Skin of body (tissue), 2 donors: ENCODE measurements around the gene HSPA12A. TPM values are rescaled to one million over a fixed set of nuclear protein-coding genes. Genes with fewer than 3 reads are reported as not detected.
"Not testable (repeated sequence)": the region's sequence is repeated elsewhere in the genome, so short reads cannot be mapped to it uniquely, and the experiment has no call there.

Experiments used
- DNase-seq: peaks from one replicate; lab custom pipeline; 2025; lab: John Stamatoyannopoulos, UW
- total RNA-seq: library from RNA; depleted of rRNA; stranded (reverse); fragments of >200 nt; gene quantifications from one replicate; pipeline ENCODE4 v1.2.3, GENCODE V29; 2014

HSPA12A gene
- total RNA-seq, 1 donor from 2014 or later: 11.2 TPM

GRCh38 chr10:116718058-116718457 is 24.3 kb downstream of the HSPA12A start:
- no peak for DNase-seq

DNA sequence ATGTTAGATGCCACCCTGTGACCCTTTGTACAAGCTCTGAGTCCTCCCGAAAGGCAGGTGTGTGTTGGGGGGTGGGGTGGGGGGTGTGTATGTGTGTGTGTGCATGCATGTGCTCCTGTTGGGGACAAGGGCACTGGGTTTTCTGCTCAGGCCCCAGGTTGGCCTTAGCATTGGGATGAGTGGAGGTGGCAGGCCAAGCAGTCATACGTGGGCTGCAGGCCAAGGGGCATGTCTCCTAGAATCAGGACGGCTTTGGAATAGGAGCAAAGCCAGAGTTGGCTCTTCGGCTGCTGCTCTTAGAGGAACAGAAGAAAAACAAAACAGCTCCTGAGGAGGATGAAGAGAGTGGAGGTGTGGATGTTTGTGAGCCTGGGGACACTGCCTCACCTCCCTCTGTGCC is 26.0 kb downstream of the HSPA12A start:
- no peak for DNase-seq

DNA sequence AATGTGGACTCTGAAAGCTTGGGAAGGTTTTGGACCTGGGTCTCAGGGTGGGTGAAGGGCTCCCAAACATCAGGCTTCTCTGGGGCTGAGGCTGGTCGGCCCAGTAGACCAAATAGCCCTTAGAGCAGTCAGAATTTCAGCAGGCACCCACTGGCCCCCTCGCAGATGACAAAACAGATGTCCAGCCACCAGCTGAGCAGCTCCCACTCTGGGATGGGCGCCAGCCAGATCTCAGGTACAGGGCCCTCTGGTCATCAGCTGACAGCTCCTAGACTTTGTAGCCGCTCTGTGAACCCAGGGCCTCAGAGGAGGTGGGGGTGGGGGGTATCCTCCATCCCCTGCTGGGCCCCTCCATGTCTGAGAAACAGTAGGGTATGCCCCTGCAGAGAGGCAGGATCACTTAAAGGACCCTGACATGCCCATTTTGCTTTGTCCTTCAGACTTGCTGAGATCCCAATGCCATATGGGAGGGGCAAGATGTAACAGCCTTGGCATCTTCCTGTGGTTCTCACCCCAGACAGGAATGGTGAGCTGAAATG is 26.5 kb downstream of the HSPA12A start:
- no peak for DNase-seq

DNA sequence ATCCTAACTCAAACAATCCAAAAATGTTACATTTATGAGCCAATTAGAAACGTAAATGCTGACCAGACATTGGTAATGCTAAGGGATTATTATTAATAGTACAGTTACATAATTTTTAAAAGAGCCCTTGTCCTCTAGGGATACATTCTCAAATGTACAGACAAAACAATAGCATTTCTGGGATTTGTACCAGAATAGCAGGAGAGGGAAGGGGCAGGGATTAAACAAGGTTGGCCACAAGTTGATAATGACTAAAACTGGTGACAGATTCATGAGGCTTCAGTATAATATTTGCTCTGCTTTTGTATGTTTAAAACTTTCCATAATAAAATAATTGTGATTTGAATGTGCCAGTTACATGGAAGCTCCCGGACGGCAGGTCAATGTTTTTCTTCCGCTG is 27.0 kb downstream of the HSPA12A start:
- DNase-seq: no peak

DNA sequence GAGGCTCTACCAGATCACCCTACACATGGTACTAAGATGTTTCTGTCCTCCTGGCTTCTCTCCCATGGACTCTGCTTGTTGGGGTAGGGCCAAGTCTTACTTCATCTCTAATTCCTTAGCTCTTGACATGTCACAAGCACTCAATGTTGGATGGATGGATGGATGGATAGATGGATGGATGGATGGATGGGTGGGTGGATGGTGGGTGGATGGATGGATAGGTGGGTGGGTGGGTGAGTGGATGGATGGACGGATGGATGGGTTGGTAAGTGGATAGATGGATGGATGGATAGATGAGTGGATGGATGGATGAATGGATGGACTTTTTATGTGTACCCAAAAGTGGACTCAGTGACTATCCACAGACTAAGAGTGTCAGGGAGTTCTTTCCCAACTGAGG is 28.5 kb downstream of the HSPA12A start:
- DNase-seq: peak; percentile 16

- DNase-seq: no peak
Measured at GRCh38 chr10:116712989-116713543, 29.3 kb downstream of the HSPA12A start.

- no peak for DNase-seq
Measured at GRCh38 chr10:116712519-116712918, 29.8 kb downstream of the HSPA12A start.

DNA sequence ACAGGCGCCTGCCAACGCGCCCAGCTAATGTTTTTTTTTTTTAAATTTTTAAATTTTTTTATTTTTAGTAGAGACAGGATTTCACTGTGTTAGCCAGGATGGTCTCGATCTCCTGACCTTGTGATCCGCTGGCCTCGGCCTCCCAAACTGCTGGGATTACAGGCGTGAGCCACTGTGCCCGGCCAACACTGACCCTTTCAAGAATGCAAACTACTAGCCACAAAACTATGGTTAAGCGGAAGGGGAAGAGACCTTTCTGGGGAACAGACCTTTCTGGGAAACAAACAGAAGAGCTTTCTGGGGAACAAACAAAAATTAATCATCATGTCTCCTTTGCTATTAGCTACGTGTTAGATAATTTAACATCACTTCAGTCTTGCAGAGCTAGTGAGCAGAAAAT is 30.6 kb downstream of the HSPA12A start:
- DNase-seq: not testable (repeated sequence)

- no peak for DNase-seq
Measured at GRCh38 chr10:116710076-116710475, 32.3 kb downstream of the HSPA12A start.

DNA sequence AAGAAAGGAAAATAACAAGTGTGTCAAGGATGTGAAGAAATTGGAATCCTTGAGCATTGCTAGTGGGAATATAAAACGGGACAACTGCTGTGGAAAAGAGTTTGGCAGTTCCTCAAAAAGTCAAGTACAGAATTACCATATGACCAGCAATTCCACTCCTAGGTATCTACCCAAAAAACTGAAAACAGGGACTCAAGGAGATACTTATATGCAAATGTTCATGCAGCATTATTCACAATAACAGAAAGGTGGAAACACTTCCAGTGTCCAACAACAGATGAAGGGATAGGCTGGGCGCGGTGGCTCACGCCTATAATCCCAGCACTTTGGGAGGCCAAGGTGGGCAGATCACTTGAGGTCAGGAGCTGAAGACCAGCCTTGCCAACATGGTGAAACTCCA is 33.5 kb downstream of the HSPA12A start:
- DNase-seq: no peak

DNA sequence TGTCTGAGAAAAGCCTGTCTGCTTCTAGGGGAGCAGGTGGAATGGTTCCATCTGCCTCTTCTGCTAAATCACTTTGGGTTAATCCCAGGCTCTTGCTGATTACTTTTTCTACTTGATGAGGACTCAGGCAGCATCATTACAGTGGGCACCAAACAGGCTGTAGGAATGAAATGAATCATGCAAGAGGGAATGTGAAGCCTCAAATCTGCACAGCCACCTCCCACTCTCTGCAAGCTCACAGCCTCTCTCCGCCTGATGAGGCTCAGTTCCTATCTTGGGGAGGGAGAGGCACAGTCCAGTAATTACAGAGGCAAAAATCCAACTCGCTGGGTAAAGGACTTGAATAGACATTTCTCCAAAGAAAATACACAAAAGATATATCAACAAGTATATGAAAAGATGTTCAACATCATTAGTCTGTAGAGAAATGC is 34.0 kb downstream of the HSPA12A start:
- DNase-seq: no peak

DNA sequence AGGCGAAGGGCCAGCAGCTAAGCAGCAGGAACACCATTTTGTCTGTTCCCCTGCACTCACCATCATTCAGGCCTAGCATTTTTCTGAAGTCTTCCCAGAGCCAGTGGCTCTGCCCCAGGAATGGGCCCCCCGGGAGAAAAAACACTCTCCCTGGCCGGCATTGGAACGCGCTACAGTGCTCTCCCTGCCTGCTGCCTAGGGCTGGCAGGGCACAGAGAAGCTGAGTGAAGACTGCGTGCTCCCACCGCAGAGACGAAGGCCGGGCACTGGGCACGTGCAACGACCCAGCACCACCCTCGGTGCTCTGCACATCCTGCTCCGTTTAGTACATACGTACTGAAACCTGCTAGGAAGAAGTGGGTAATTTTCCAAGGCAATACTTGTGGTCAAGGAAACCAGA is 34.4 kb downstream of the HSPA12A start:
- DNase-seq: no peak

GRCh38 chr10:116706281-116706680 is 36.1 kb downstream of the HSPA12A start:
- DNase-seq: no peak

DNA sequence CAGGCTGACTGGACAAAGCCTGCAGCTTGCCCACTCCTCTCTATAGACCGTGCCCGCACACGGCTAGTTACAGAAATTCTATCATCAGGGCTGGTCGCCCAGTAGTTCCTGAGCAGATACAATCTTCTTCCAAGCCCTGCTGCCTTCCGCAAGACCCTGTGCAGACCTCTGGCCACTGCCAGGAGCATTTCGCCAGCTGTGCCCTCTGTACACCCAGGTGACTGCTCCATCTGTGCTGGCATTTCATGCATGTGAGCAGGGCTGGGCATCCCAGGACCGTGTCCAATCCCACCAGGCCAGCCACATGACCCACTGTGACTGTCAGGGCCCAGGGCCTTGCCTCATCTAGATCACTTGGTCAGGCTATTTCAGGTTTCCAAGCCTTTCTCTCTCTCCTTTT is 36.9 kb downstream of the HSPA12A start:
- no peak for DNase-seq

DNA sequence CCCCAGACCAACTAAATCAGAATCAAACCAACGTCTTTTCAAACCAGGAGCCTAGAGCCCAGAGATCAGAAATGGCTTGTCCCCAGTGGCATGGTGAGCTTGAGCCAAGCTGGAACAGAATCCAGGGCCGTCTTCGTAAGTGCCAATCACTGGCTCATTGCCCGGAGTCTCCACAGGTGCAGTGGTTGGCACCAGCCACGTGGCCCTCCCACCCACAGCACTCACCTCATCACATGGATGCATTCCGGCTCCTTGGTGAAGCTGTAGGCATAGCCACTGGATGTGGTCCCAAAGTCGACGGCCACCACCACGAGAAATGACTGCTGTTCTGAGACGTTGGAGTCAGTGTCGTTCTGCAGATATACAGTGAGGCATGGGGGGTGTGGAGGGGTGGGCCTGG is 37.4 kb downstream of the HSPA12A start:
- no peak for DNase-seq

DNA sequence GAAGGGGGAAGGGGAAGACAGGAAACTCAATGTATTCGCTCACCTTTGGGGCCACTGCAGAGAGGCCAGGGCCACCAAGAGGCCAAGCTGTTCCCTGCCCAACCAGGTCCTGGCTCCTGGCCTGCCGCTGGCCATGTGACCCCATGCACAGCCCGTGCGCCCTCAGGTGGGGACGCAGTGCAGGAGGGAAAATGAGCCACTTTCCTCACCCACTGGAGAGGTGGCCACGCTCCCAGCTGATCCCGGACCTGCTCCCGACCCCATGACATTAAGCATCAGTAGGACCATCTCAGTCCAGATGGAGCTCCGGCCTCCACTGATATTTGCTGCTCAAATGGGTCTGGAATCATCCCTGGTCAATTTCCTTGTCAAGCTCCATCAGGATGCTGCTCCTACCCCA is 40.2 kb downstream of the HSPA12A start:
- DNase-seq: no peak

DNA sequence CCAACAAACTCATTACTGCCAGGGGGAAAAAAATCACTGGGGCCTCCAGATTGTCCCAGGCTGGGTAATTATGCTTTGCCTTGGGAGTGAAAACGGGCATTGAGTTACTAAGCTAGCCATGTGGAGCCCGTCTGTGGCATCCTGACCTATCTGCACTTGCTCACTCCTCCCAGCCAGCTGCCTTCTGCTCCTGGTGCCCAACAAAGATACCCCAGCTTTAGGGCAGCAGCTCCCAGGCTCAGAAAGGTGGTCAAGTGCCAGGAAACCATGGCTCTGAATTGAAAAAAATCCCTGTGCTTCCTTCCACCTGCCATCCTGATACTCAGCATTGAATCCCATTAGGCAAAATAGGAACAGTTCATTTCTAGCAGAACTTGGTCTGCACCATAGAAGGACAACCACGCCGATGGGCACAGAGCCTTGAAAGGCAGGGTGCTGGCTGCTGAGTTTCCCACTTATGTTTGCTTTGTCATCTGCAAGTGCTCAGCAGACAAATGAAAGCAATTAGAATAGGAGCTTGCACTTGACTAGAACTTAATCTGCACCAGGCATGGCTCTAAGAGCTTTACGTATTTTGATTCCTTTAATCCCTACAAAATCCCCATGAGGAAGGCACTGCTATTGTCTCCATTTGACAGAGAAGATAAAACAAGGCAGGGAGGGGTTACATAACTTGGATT is 42.8 kb downstream of the HSPA12A start:
- peak; percentile 51 for DNase-seq

GRCh38 chr10:116699049-116699448 is 43.3 kb downstream of the HSPA12A start:
- no peak for DNase-seq

DNA sequence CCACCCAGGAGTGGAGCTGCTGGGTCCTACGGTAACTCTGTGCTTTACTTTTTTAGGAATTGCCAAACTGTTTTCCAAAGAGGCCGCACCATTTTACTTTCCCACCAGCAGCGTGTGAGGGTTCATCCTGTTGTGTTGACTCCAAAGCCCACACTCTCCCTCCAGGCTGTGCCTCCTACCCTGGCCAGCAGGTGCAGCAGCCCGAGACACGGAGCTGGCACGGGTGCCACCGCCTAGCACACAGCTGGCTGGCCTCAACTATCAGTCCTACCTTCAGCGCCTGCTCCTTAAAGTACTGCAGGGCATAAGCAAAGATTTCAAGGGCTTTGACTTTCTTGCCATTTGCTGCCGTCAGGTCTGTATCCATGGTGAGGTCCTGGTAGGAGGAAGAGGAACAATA is 44.0 kb downstream of the HSPA12A start:
- DNase-seq: no peak

- no peak for DNase-seq
Measured at GRCh38 chr10:116697816-116698215, 44.5 kb downstream of the HSPA12A start.

- no peak for DNase-seq
Measured at GRCh38 chr10:116696919-116697318, 45.4 kb downstream of the HSPA12A start.

DNA sequence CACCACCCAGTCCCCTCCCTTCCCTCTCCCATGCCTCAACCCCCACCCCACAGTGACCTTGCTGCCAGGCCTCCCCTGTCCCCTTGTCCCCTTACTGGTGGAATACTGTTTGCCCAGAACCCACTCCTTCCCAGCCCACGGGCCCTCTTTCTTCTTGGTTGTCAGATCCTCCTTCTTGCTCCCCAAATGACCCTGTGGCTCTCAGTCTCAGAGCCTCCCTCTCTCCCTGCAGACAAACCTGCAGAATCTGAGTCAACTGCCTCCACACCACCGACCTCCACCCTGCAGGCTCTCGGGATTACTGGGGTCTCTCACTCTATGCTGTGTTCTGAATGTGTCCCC is 47.5 kb downstream of the HSPA12A start:
- DNase-seq: no peak

GRCh38 chr10:116694243-116694926 is 48.0 kb downstream of the HSPA12A start:
- no peak for DNase-seq
